IMR-90 (cell line): Measurements from ENCODE around the gene VLDLR. TPM values are rescaled to one million over a fixed set of nuclear protein-coding genes. Genes with fewer than 3 reads are reported as not detected.

ENCODE experiments used
- ATAC-seq: fragments of 200-7000 bp; cut with Tn5 transposase; 2 replicates; pipeline ENCODE4 v1.9.1; 2020; ENCODE audit warnings: low read depth, mild to moderate bottlenecking, moderate library complexity
- BruUV-seq: library from RNA; stranded (reverse); fragments of 400-500 nt; replicated peaks from 2 replicates; lab custom pipeline; 2021; lab: Mats Ljungman, UMichigan
- CTCF ChIA-PET: fragments of 300-600 bp; formaldehyde crosslinking; extraction: SDS; loops from one replicate; lab custom pipeline; 2021; ENCODE audit warnings: antibody characterized with exemption; lab: Yijun Ruan, JAX
- POLR2A ChIA-PET: fragments of 300-600 bp; sonication (Branson Sonifier 250); formaldehyde crosslinking; loops from one replicate; lab custom pipeline; 2022; ENCODE audit warnings: antibody characterized with exemption; ENCODE audit not compliant: unreplicated experiment; lab: Charles Lee
- DNase-seq: peaks from one replicate; pipeline ENCODE4 v3.0.0; 2013
- H2AFZ ChIP-seq: replicated peaks from 2 replicates; pipeline ENCODE3; 2013; ENCODE audit warnings: low read length, mild to moderate bottlenecking; ENCODE audit not compliant: poor library complexity
- H2AK5ac ChIP-seq: 2 replicates; pipeline ENCODE4 v1.6.1; 2013; ENCODE audit warnings: low read depth, low read length, inconsistent platforms
- H2AK9ac ChIP-seq: replicated peaks from 2 replicates; pipeline ENCODE3; 2013; ENCODE audit warnings: mild to moderate bottlenecking, low read depth, low read length, moderate library complexity; ENCODE audit not compliant: poor library complexity
- H2BK120ac ChIP-seq: 2 replicates; pipeline ENCODE4 v1.6.1; 2013; ENCODE audit warnings: low read depth, low read length, inconsistent platforms
- H2BK15ac ChIP-seq: 3 replicates; pipeline ENCODE4 v1.6.1; 2013; ENCODE audit warnings: low read depth, low read length, inconsistent platforms
- H2BK20ac ChIP-seq: 2 replicates; pipeline ENCODE4 v1.6.1; 2013; ENCODE audit warnings: low read depth, mild to moderate bottlenecking, inconsistent platforms, low read length, moderate library complexity
- H2BK5ac ChIP-seq: 2 replicates; pipeline ENCODE4 v1.6.1; 2013; ENCODE audit warnings: mild to moderate bottlenecking, low read depth, low read length, inconsistent platforms; ENCODE audit not compliant: poor library complexity, severe bottlenecking
- H3K14ac ChIP-seq: replicated peaks from 2 replicates; pipeline ENCODE4 v1.6.1; 2013; ENCODE audit warnings: low read depth, low read length, inconsistent platforms
- H3K18ac ChIP-seq: 2 replicates; pipeline ENCODE4 v1.6.1; 2013; ENCODE audit warnings: low read depth, low read length, control low read depth
- H3K23ac ChIP-seq: 2 replicates; pipeline ENCODE4 v1.6.1; 2013; ENCODE audit warnings: low read depth, low read length, inconsistent platforms
- H3K27ac ChIP-seq: 2 replicates; pipeline ENCODE4 v1.5.1; 2013; ENCODE audit warnings: mild to moderate bottlenecking, control low read depth, low read length; ENCODE audit not compliant: insufficient read depth
- H3K27me3 ChIP-seq: 2 replicates; pipeline ENCODE4 v1.6.1; 2013; ENCODE audit warnings: low read length; ENCODE audit not compliant: control insufficient read depth, insufficient read depth
- H3K36me3 ChIP-seq: 2 replicates; pipeline ENCODE4 v1.6.1; 2013; ENCODE audit warnings: low read length, mixed read lengths; ENCODE audit not compliant: control insufficient read depth, insufficient read depth
- H3K4ac ChIP-seq: 2 replicates; pipeline ENCODE4 v1.6.1; 2013; ENCODE audit warnings: low read depth, low read length, inconsistent platforms
- H3K4me1 ChIP-seq: 2 replicates; pipeline ENCODE4 v1.6.1; 2013; ENCODE audit warnings: low read length, mixed read lengths; ENCODE audit not compliant: control insufficient read depth, insufficient read depth
- H3K4me2 ChIP-seq: 2 replicates; pipeline ENCODE4 v1.6.1; 2013; ENCODE audit warnings: low read depth, mild to moderate bottlenecking, control low read depth, low read length, moderate library complexity
- H3K4me3 ChIP-seq: 2 replicates; pipeline ENCODE4 v1.5.1; 2013; ENCODE audit warnings: low read depth, mild to moderate bottlenecking, control low read depth, low read length, moderate library complexity; ENCODE audit not compliant: insufficient read depth
- H3K56ac ChIP-seq: 2 replicates; pipeline ENCODE4 v1.6.1; 2013; ENCODE audit warnings: low read length, inconsistent platforms; ENCODE audit not compliant: insufficient read depth; ENCODE audit errors: extremely low read depth
- H3K79me1 ChIP-seq, 2 experiments: 2 replicates each; pipeline ENCODE4 v1.6.1; 2013; ENCODE audit warnings: low read length in 2 of 2, inconsistent platforms in 1 of 2, low read depth in 1 of 2
- H3K9ac ChIP-seq: 2 replicates; pipeline ENCODE4 v1.6.1; 2013; ENCODE audit warnings: low read depth, low read length, control low read depth
- H3K9me1 ChIP-seq: 2 replicates; pipeline ENCODE4 v1.6.1; 2013; ENCODE audit warnings: low read length, inconsistent platforms; ENCODE audit not compliant: insufficient read depth
- H3K9me3 ChIP-seq: 2 replicates; pipeline ENCODE4 v1.6.1; 2013; ENCODE audit warnings: low read length; ENCODE audit not compliant: control insufficient read depth, insufficient read depth
- H4K20me1 ChIP-seq: 2 replicates; pipeline ENCODE4 v1.6.1; 2013; ENCODE audit warnings: low read length, inconsistent platforms; ENCODE audit not compliant: insufficient read depth
- H4K5ac ChIP-seq: 2 replicates; pipeline ENCODE4 v1.6.1; 2013; ENCODE audit warnings: mild to moderate bottlenecking, low read depth, low read length, control low read depth
- H4K8ac ChIP-seq, 2 experiments: 2 replicates each; pipeline ENCODE4 v1.6.1; 2013; ENCODE audit warnings: low read depth in 2 of 2, low read length in 2 of 2, control low read depth in 1 of 2, inconsistent platforms in 1 of 2
- H4K91ac ChIP-seq: 2 replicates; pipeline ENCODE4 v1.6.1; 2013; ENCODE audit warnings: low read depth, low read length, inconsistent platforms; ENCODE audit not compliant: insufficient read depth
- MAFK ChIP-seq: IDR thresholded peaks from 2 replicates; pipeline ENCODE4 v1.6.1; 2012; ENCODE audit warnings: low read depth, low read length, improper control_type of control experiment
- RFX5 ChIP-seq: IDR thresholded peaks from 2 replicates; pipeline ENCODE4 v1.8.0; 2012; ENCODE audit warnings: low read depth, mild to moderate bottlenecking, low read length, moderate library complexity
- WGBS, 2 experiments: methylation state at CpG; one replicate each; pipeline versions ENCODE4 v1.1.5 to v1.1.7; 2013; ENCODE audit warnings: missing lambda C conversion rate in 2 of 2; ENCODE audit not compliant: insufficient read length in 1 of 2; ENCODE audit errors: extremely low coverage in 2 of 2; 5-methylcytosine and 5-hydroxymethylcytosine counted together
- dilution Hi-C: fragments of 300-500 bp; cut with HindIII; formaldehyde crosslinking; loops from one replicate; pipeline ENCODE4 v1.14.3; 2018; ENCODE audit warnings: low sequenced_read_pairs; ENCODE audit not compliant: unreplicated experiment
- in situ Hi-C: fragments of 300-500 bp; cut with MboI; formaldehyde crosslinking; loops from 3 replicates; pipeline ENCODE4 v1.14.3; 2019; ENCODE audit warnings: low sequenced_read_pairs, inconsistent platforms, mixed read lengths
- intact Hi-C: fragments of 100-400 bp; cut with micrococcal nuclease; formaldehyde crosslinking; loops from 2 replicates; pipeline ENCODE4 v1.10.0; 2022
- polyA plus RNA-seq, 3 experiments: library from polyadenylated mRNA; depleted of rRNA; stranded (reverse); fragments of >200 nt; gene quantifications; 2 replicates each; pipeline ENCODE4 v1.2.3, GENCODE V29; 2012; ENCODE audit warnings: low replicate concordance in 1 of 3
- total RNA-seq: library from RNA; depleted of rRNA; stranded (reverse); fragments of >200 nt; gene quantifications from 2 replicates; pipeline ENCODE4 v1.2.3, GENCODE V29; 2012

The VLDLR gene
- total and polyA plus RNA-seq, 2 of the 4 experiments (the other 2 are of a cell fraction): 9.0 to 10.2 TPM

DNA sequence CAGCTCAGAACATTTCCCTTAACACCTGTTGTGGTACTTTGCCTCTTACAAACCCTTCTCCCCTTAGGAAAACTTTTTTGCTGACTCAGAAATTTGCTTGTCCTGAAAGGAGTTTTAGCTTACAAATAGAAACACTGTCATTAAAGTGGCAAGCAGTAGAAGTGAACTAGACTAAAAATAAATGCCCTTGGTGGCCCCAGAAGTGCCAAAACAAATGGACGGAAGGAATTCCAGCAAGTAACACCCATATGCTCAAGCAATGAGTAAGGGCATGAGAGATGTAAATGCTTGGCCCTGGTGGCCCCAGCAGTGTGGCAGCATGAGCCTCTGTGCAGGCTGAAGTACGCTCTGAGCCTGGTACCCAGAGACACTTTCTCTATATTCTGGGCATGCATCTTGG, 8.6 kb downstream of the VLDLR start:
- no peak for ATAC-seq
- H3K9me1 ChIP-seq: no peaks in the 10 kb centered on the region
- no peak for DNase-seq
- no peaks in the 10 kb centered on the region for H3K36me3 ChIP-seq
- ChIA-PET CTCF (interaction anchor here (1.3 kb wide), 1 partner anchor 98 kb away, joined by 3 read pairs; no protein-coding TSS in a partner anchor), POLR2A (no interaction called here)
- intact Hi-C loops (no loop called here), dilution Hi-C loops (no loop called here), in situ Hi-C loops (no loop called here)
- peak; percentile 96 for TF ChIP-seq MAFK
- TF ChIP-seq RFX5: no peak
- peaks cover 19% of the 10 kb centered on the region; the same call in 1 of the 2 replicates for H4K20me1 ChIP-seq
- no CpG with 5 or more reads among the region's 2 CpGs for WGBS, 2 experiments
- no TSS peak for BruUV-seq
- no peak overlapping the region for H3K14ac ChIP-seq
- H3K18ac ChIP-seq: no peak overlapping the region
- H2BK15ac ChIP-seq: no peak overlapping the region
- H3K27ac ChIP-seq: no peak overlapping the region
- H2BK5ac ChIP-seq: no peak overlapping the region
- H3K4me2 ChIP-seq: no peak overlapping the region
- H3K4me1 ChIP-seq: no peaks in the 10 kb centered on the region; the same call in 1 of the 2 replicates
- no peaks in the 10 kb centered on the region for H3K27me3 ChIP-seq
- H3K4me3 ChIP-seq: no peak overlapping the region
- H2BK20ac ChIP-seq: no peak overlapping the region
- H2AFZ ChIP-seq: no peak overlapping the region
- no peak overlapping the region for H3K23ac ChIP-seq
- no peak overlapping the region for H4K8ac ChIP-seq
- H2BK120ac ChIP-seq: no peak overlapping the region
- no peak overlapping the region for H2AK5ac ChIP-seq
- no peak overlapping the region for H3K56ac ChIP-seq
- H4K91ac ChIP-seq: no peak overlapping the region
- peaks cover 10 to 50% of the 10 kb centered on the region in 2 experiments for H3K79me1 ChIP-seq
- no peak overlapping the region for H3K9ac ChIP-seq
- no peak overlapping the region for H3K4ac ChIP-seq
- no peak overlapping the region for H2AK9ac ChIP-seq
- no peak overlapping the region for H4K5ac ChIP-seq
- H3K9me3 ChIP-seq: no peaks in the 10 kb centered on the region
